K562 (cell line): Measurements from ENCODE around the gene MTO1. TPM values are rescaled to one million over a fixed set of nuclear protein-coding genes. Genes with fewer than 3 reads are reported as not detected.

Source experiments
- ATAC-seq: fragments of 200-7000 bp; cut with Tn5 transposase; 3 replicates; pipeline ENCODE4 v1.9.1; 2020; ENCODE audit warnings: moderate library complexity
- BruUV-seq: library from RNA; stranded (reverse); fragments of 400-500 nt; replicated peaks from 2 replicates; lab custom pipeline; 2021; lab: Mats Ljungman, UMichigan
- CTCF ChIA-PET: fragments of 300-600 bp; formaldehyde crosslinking; extraction: SDS; loops from one replicate; lab custom pipeline; 2021; ENCODE audit warnings: low intra/inter-chr PET ratio; lab: Yijun Ruan, JAX
- POLR2A ChIA-PET: fragments of 300-600, 350-650 bp; sonication (Branson Sonifier 250); formaldehyde crosslinking; extraction: SDS; loops from one replicate; lab custom pipeline; 2021; ENCODE audit warnings: antibody characterized with exemption, inconsistent platforms; lab: Yijun Ruan, JAX
- DNase-seq, 4 experiments: peaks; one replicate each; pipeline versions ENCODE4 v3.0.0 to v3.0.0-alpha.2; 2011 to 2018; ENCODE audit warnings: low spot score in 3 of 4, mixed read lengths in 3 of 4; ENCODE audit errors: extremely low read depth in 1 of 4
- FAIRE-seq: peaks from 2 replicates; lab custom pipeline; 2011; peaks lifted over from hg19 to GRCh38; lab: Jason Lieb, UNC
- H2AFZ ChIP-seq: 2 replicates; pipeline ENCODE4 v1.6.0; 2011; ENCODE audit warnings: low read depth, low read length, control low read depth, inconsistent platforms
- H3K27ac ChIP-seq: fragments of 200-600 bp; 3 replicates; pipeline ENCODE4 v1.8.0; 2011; ENCODE audit warnings: low read depth, mild to moderate bottlenecking, control low read depth, inconsistent platforms, low read length, moderate library complexity, mixed read lengths; ENCODE audit errors: extremely low read depth
- H3K27me3 ChIP-seq, 2 experiments: fragments of 300-600 bp in 1 of 2; 2 replicates in 1 of 2; 3 replicates in 1 of 2; pipeline versions ENCODE4 v1.6.0 to v1.8.0; 2011; ENCODE audit warnings: inconsistent platforms in 2 of 2, low read length in 2 of 2, mild to moderate bottlenecking in 1 of 2, mixed read lengths in 1 of 2, moderate library complexity in 1 of 2; ENCODE audit not compliant: control insufficient read depth in 2 of 2, insufficient read depth in 2 of 2
- H3K36me3 ChIP-seq: fragments of 300-600 bp; 3 replicates; pipeline ENCODE4 v1.8.0; 2011; ENCODE audit warnings: mild to moderate bottlenecking, low read length, inconsistent platforms; ENCODE audit not compliant: control insufficient read depth, insufficient read depth
- H3K4me1 ChIP-seq, 2 experiments: fragments of 200-600 bp in 1 of 2; replicated peaks in 1 of 2; 2 replicates in 1 of 2; 3 replicates in 1 of 2; pipeline versions ENCODE4 v1.5.1 to v1.8.0; 2011; ENCODE audit warnings: inconsistent platforms in 2 of 2, low read length in 2 of 2, mild to moderate bottlenecking in 1 of 2, mixed read lengths in 1 of 2, moderate library complexity in 1 of 2; ENCODE audit not compliant: control insufficient read depth in 2 of 2, insufficient read depth in 2 of 2
- H3K4me2 ChIP-seq: 2 replicates; pipeline ENCODE4 v1.6.1; 2011; ENCODE audit warnings: low read length, control low read depth, inconsistent platforms, mixed read lengths; ENCODE audit not compliant: insufficient read depth
- H3K4me3 ChIP-seq: fragments of 200-600 bp; sonication (generic), shearing (Covaris generic); 2 replicates; pipeline ENCODE4 v1.5.1; 2016; ENCODE audit warnings: control low read depth, inconsistent platforms
- H3K79me2 ChIP-seq: fragments of 200-600 bp; 3 replicates; pipeline ENCODE4 v1.8.0; 2011; ENCODE audit warnings: low read length, inconsistent platforms; ENCODE audit not compliant: control insufficient read depth, insufficient read depth
- H3K9ac ChIP-seq, 2 experiments: 2 replicates each; pipeline versions ENCODE4 v1.6.0 to v1.6.1; 2011; ENCODE audit warnings: low read depth in 2 of 2, low read length in 2 of 2, control low read depth in 1 of 2, inconsistent platforms in 1 of 2, mild to moderate bottlenecking in 1 of 2, mixed read lengths in 1 of 2; ENCODE audit not compliant: insufficient read depth in 1 of 2
- H3K9me1 ChIP-seq: one replicate; pipeline ENCODE4 v1.6.0; 2011; ENCODE audit warnings: inconsistent platforms, mild to moderate bottlenecking, low read length, moderate library complexity; ENCODE audit not compliant: control insufficient read depth, insufficient read depth
- H3K9me3 ChIP-seq: replicated peaks from 2 replicates; pipeline ENCODE4 v1.5.1; 2011; ENCODE audit warnings: low read depth, low read length, inconsistent platforms; ENCODE audit not compliant: control insufficient read depth, insufficient read depth
- H4K20me1 ChIP-seq: replicated peaks from 2 replicates; pipeline ENCODE4 v1.6.1; 2011; ENCODE audit warnings: low read length, inconsistent platforms, mixed read lengths; ENCODE audit not compliant: control insufficient read depth, insufficient read depth
- ARID1B ChIP-seq: fragments of 450-650 bp; IDR thresholded peaks from 2 replicates; pipeline ENCODE4 v1.6.1; 2016; ENCODE audit warnings: antibody characterized with exemption, mild to moderate bottlenecking, inconsistent platforms
- ARID2 ChIP-seq: fragments of 450-650 bp; IDR thresholded peaks from 2 replicates; pipeline ENCODE4 v1.6.1; 2017; ENCODE audit warnings: antibody characterized with exemption, mild to moderate bottlenecking
- CBFA2T2 ChIP-seq: fragments of 450-650 bp; conservative IDR thresholded peaks from 2 replicates; pipeline ENCODE4 v1.6.1; 2017; ENCODE audit warnings: mild to moderate bottlenecking
- CBFA2T3 ChIP-seq: fragments of 450-650 bp; IDR thresholded peaks from 2 replicates; pipeline ENCODE4 v1.6.1; 2017
- CHD2 ChIP-seq: IDR thresholded peaks from 2 replicates; pipeline ENCODE4 v1.6.1; 2011; ENCODE audit warnings: low read depth, low read length
- CTBP1 ChIP-seq: fragments of 450-650 bp; IDR thresholded peaks from 2 replicates; pipeline ENCODE4 v1.6.1; 2016; ENCODE audit warnings: borderline replicate concordance
- E2F3 ChIP-seq: fragments of 250-450 bp; sonication (Bioruptor Pico); IDR thresholded peaks from 2 replicates; pipeline ENCODE4 v1.4.0; 2020; ENCODE audit warnings: mild to moderate bottlenecking
- EP300 ChIP-seq: IDR thresholded peaks from 2 replicates; pipeline ENCODE4 v1.6.1; 2012; ENCODE audit warnings: low read length, improper control_type of control experiment
- EP400 ChIP-seq: fragments of 450-650 bp; IDR thresholded peaks from 2 replicates; pipeline ENCODE4 v1.6.1; 2017; ENCODE audit warnings: antibody characterized with exemption, mild to moderate bottlenecking, moderate library complexity
- HIVEP1 ChIP-seq: fragments of 250-450 bp; sonication (Bioruptor Pico); IDR thresholded peaks from 2 replicates; pipeline ENCODE4 v1.4.0; 2020; ENCODE audit warnings: mild to moderate bottlenecking
- MTA2 ChIP-seq: fragments of 450-650 bp; IDR thresholded peaks from 2 replicates; pipeline ENCODE4 v1.6.1; 2016; ENCODE audit warnings: low read depth
- POLR3A ChIP-seq: IDR thresholded peaks from 2 replicates; pipeline ENCODE4 v1.6.1; 2011; ENCODE audit warnings: borderline replicate concordance, mild to moderate bottlenecking, moderate library complexity; ENCODE audit not compliant: insufficient read length, insufficient read depth; ENCODE audit errors: extremely low read depth
- RBM25 ChIP-seq: fragments of 200-400 bp; formaldehyde crosslinking; IDR thresholded peaks from 2 replicates; pipeline ENCODE4 v1.6.1; 2018; ENCODE audit warnings: low read length, low read depth, moderate library complexity; ENCODE audit not compliant: severe bottlenecking
- SMAD2 ChIP-seq: fragments of 150-350 bp; IDR thresholded peaks from 2 replicates; pipeline ENCODE4 v1.6.1; 2014; ENCODE audit warnings: low read depth, mild to moderate bottlenecking, low read length
- SMARCA4 ChIP-seq: fragments of 450-650 bp; IDR thresholded peaks from 2 replicates; pipeline ENCODE4 v1.6.1; 2016
- SNRNP70 ChIP-seq: fragments of 200-400 bp; formaldehyde crosslinking; optimal IDR thresholded peaks from 2 replicates; pipeline ENCODE3; 2017; ENCODE audit warnings: low read depth, low read length
- SREBF1 ChIP-seq: fragments of 150-350 bp; IDR thresholded peaks from 2 replicates; pipeline ENCODE4 v1.6.1; 2014; ENCODE audit warnings: antibody characterized with exemption, low read depth, low read length, borderline replicate concordance
- TCF3 ChIP-seq: sonication (generic); formaldehyde crosslinking; IDR thresholded peaks from 2 replicates; pipeline ENCODE4 v1.4.0; 2020; ENCODE audit warnings: mild to moderate bottlenecking, missing genetic modification reagents
- TEAD4 ChIP-seq, 2 experiments: sonication (generic) in 1 of 2; formaldehyde crosslinking in 1 of 2; IDR thresholded peaks; 2 replicates each; pipeline versions ENCODE4 v1.6.1 to v1.8.0; 2012 to 2022; ENCODE audit warnings: borderline replicate concordance in 1 of 2, inconsistent platforms in 1 of 2, low read length in 1 of 2, mild to moderate bottlenecking in 1 of 2, missing genetic modification reagents in 1 of 2
- ZBTB17 ChIP-seq: fragments of 450-650 bp; formaldehyde crosslinking; IDR thresholded peaks from 2 replicates; pipeline ENCODE4 v1.4.0; 2020; ENCODE audit warnings: mild to moderate bottlenecking
- ZNF639 ChIP-seq, 2 experiments: fragments of 200-800 bp in 1 of 2; sonication (Bioruptor generic) in 1 of 2; sonication (generic) in 1 of 2; formaldehyde crosslinking in 1 of 2; IDR thresholded peaks in 1 of 2; conservative IDR thresholded peaks in 1 of 2; 2 replicates each; pipeline versions ENCODE4 v1.5.0 to v1.6.1; 2016 to 2020; ENCODE audit warnings: missing compliant biosample characterization in 1 of 2, missing genetic modification characterization in 1 of 2, missing genetic modification reagents in 1 of 2
- WGBS: fragments of 100-300 bp; shearing (Covaris generic); methylation state at CpG from one replicate; pipeline ENCODE4 v1.1.6; 2016; ENCODE audit warnings: low coverage, mixed read lengths; ENCODE audit not compliant: insufficient coverage; ENCODE audit errors: missing lambda C conversion rate; 5-methylcytosine and 5-hydroxymethylcytosine counted together
- in situ Hi-C: fragments of 300-500 bp; cut with MboI; formaldehyde crosslinking; loops from 4 replicates; pipeline ENCODE4 v1.15.0; 2018; ENCODE audit warnings: inconsistent platforms, mixed read lengths
- intact Hi-C: fragments of 100-400 bp; cut with micrococcal nuclease; formaldehyde crosslinking; loops from 2 replicates; pipeline ENCODE4 v1.14.2; 2022
- polyA plus RNA-seq, 8 experiments: library from polyadenylated mRNA; depleted of rRNA in 4 of 8; stranded (reverse) in 5 of 8; unstranded in 3 of 8; fragments of >200 nt; fragmentation: Nextera tagmentation in 2 of 8; fragmentation: Illumina TruSeq in 1 of 8; extraction: Ambion mirVana in 2 of 8; extraction: Trizol in 1 of 8; gene quantifications; 2 replicates each; pipeline versions ENCODE4 v1.2.1 to v1.2.3, GENCODE V29; 2011 to 2014; ENCODE audit warnings: inconsistent platforms in 1 of 8, missing spikeins in 1 of 8
- total RNA-seq, 7 experiments: library from RNA; depleted of rRNA in 6 of 7; stranded (reverse); fragments of >200 nt in 6 of 7; fragmentation: Illumina TruSeq in 2 of 7; extraction: Trizol in 2 of 7; gene quantifications; 2 replicates each; pipeline versions ENCODE4 v1.2.1 to v1.2.3, GENCODE V29; 2011 to 2021; ENCODE audit warnings: low replicate concordance in 1 of 7
- TF ChIP-seq, protein P1 (sequence below): fragments of 450-650 bp; IDR thresholded peaks from 2 replicates; pipeline ENCODE4 v1.6.1; 2017; ENCODE audit warnings: antibody characterized with exemption

The MTO1 gene
- total and polyA plus RNA-seq, 9 of the 15 experiments (the other 6 are each of a cell fraction or from before 2014, with no cell fraction given), result 33.4 to 62.3 (median 50.6) TPM

GRCh38 chr6:73528897-73529296 is 67.4 kb downstream of the MTO1 start (continued):
- TF ChIP-seq CTBP1, result peak; percentile 40; the same call in 1 of the 2 replicates
- peak; percentile 79; the same call in 1 of the 2 replicates for TF ChIP-seq SMARCA4
- TF ChIP-seq TCF3, result peak; percentile 94
- TF ChIP-seq EP300, result peak; percentile 79
- TF ChIP-seq MTA2, result peak; percentile 93

DNA sequence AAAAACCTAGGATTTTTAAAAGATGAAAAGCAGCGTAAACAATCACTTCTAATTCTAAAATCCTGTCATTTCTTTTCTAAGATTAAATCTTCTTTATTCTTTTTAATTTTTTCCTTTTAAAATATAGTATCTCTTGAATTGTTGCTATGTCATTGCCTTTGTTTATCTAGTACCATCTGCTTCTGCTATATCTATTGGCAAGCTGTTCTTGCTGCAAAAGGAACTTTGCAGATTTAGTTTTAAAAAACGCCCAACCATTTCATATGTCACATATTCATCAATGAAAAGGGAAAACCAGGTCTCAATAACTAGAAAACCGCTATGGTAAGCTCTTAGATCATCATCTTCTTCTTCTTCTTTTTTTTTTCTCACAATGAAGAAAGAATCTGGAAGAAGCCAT is 70.8 kb downstream of the MTO1 start:
- ChIA-PET CTCF (no interaction called here), POLR2A (interaction anchor here (0.8 to 6.8 kb wide), 3 partner anchors 12 to 17 kb away, joined by 3 to 52 read pairs (median 4); partner anchors contain the start of gene EEF1A1)
- Histone ChIP-seq H3K4me2 (no peak overlapping the region), H3K4me1 (peaks cover 4 to 5% of the 10 kb centered on the region in 2 experiments; a peak in 3 of 5 replicates), H2AFZ (no peak overlapping the region), H3K27me3 (no peaks in the 10 kb centered on the region), H3K9ac (no peak overlapping the region), H4K20me1 (no peaks in the 10 kb centered on the region), H3K9me3 (no peaks in the 10 kb centered on the region), H3K36me3 (no peaks in the 10 kb centered on the region), H3K9me1 (no peaks in the 10 kb centered on the region), H3K4me3 (no peak overlapping the region), H3K79me2 (no peaks in the 10 kb centered on the region), H3K27ac (no peak overlapping the region)
- no TSS peak for BruUV-seq
- FAIRE-seq (no peak), DNase-seq (no peak), ATAC-seq (no peak)
- in situ Hi-C loops, result no loop called here
- intact Hi-C loops, result no loop called here
- 8% methylated on average over 3 of the region's 3 CpGs for WGBS
- TF ChIP-seq ARID2, result no peak
- TF ChIP-seq SNRNP70, result no peak
- no peak for TF ChIP-seq ZNF639 (CRISPR knock-in tag; conservative IDR thresholded peaks at IDR 0.05 in 1 of 2, IDR thresholded peaks at IDR 0.05 in 1 of 2)
- TF ChIP-seq TEAD4 (IDR thresholded peaks at IDR 0.05; ENCODE audit: low read length), result peak; percentile 36; the same call in 1 of the 2 replicates
- TF ChIP-seq TEAD4 (CRISPR knock-in tag; IDR thresholded peaks at IDR 0.05; ENCODE audit: borderline replicate concordance), result no peak
- TF ChIP-seq POLR3A, result no peak
- TF ChIP-seq ARID1B, result 0 out of 2 replicates have a peak, but pooled peaks have one; percentile 34
- no peak for TF ChIP-seq CHD2
- no peak for TF ChIP-seq E2F3 (CRISPR knock-in tag)
- TF ChIP-seq CBFA2T2, result 0 out of 2 replicates have a peak, but pooled peaks have one; percentile 16
- no peak for TF ChIP-seq RBM25
- no peak for TF ChIP-seq SREBF1
- no peak for TF ChIP-seq ZBTB17 (CRISPR knock-in tag)
- peak; percentile 31; the same call in 1 of the 2 replicates for TF ChIP-seq CBFA2T3
- no peak for TF ChIP-seq EP400
- no peak for TF ChIP-seq SMAD2
- TF ChIP-seq, protein P1, sequence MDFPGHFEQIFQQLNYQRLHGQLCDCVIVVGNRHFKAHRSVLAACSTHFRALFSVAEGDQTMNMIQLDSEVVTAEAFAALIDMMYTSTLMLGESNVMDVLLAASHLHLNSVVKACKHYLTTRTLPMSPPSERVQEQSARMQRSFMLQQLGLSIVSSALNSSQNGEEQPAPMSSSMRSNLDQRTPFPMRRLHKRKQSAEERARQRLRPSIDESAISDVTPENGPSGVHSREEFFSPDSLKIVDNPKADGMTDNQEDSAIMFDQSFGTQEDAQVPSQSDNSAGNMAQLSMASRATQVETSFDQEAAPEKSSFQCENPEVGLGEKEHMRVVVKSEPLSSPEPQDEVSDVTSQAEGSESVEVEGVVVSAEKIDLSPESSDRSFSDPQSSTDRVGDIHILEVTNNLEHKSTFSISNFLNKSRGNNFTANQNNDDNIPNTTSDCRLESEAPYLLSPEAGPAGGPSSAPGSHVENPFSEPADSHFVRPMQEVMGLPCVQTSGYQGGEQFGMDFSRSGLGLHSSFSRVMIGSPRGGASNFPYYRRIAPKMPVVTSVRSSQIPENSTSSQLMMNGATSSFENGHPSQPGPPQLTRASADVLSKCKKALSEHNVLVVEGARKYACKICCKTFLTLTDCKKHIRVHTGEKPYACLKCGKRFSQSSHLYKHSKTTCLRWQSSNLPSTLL, result no peak
- no peak for TF ChIP-seq HIVEP1 (CRISPR knock-in tag)
